Caco-2 (cell line): Measurements from ENCODE around the gene OR9Q1. TPM values are rescaled to one million over a fixed set of nuclear protein-coding genes. Genes with fewer than 3 reads are reported as not detected.
A peak's percentile ranks its signal among the peaks of the same experiment; 100 is the strongest.
"Not testable (repeated sequence)": the region's sequence is repeated elsewhere in the genome, so short reads cannot be mapped to it uniquely, and the experiment has no call there.

Experiments
- BruUV-seq: library from RNA; stranded (reverse); fragments of 400-500 nt; replicated peaks from 2 replicates; lab custom pipeline; 2021; lab: Mats Ljungman, UMichigan
- CTCF ChIA-PET: fragments of 300-600 bp; sonication (Branson Sonifier 250); formaldehyde crosslinking; loops from one replicate; lab custom pipeline; 2022; ENCODE audit warnings: antibody characterized with exemption; lab: Charles Lee
- POLR2A ChIA-PET: fragments of 300-600 bp; sonication (Branson Sonifier 250); formaldehyde crosslinking; loops from one replicate; lab custom pipeline; 2022; ENCODE audit warnings: antibody characterized with exemption; lab: Charles Lee
- DNase-seq, 2 experiments: peaks; one replicate each; pipeline versions ENCODE4 v3.0.0 to v3.0.0-alpha.2; 2020 to 2022
- H3K27me3 ChIP-seq: replicated peaks from 2 replicates; pipeline ENCODE4 v1.6.0; 2011; ENCODE audit warnings: low read length; ENCODE audit not compliant: control insufficient read depth, insufficient read depth
- H3K36me3 ChIP-seq: 2 replicates; pipeline ENCODE4 v1.5.1; 2011; ENCODE audit warnings: low read length; ENCODE audit not compliant: control insufficient read depth, insufficient read depth
- H3K4me1 ChIP-seq: fragments of 250-450 bp; sonication (Bioruptor Pico); 2 replicates; pipeline ENCODE4 v1.5.1; 2020; ENCODE audit warnings: mild to moderate bottlenecking
- H3K4me3 ChIP-seq: 2 replicates; pipeline ENCODE4 v1.5.1; 2011; ENCODE audit warnings: low read depth, mild to moderate bottlenecking, control low read depth, low read length
- H3K9me3 ChIP-seq: fragments of 250-450 bp; sonication (Bioruptor Pico); 2 replicates; pipeline ENCODE4 v1.5.1; 2020; ENCODE audit warnings: mild to moderate bottlenecking, moderate library complexity
- H3K27ac Mint-ChIP-seq: one replicate; pipeline ENCODE4 v1.8.0; 2022; ENCODE audit warnings: mixed read lengths; ENCODE audit not compliant: unreplicated experiment
- H3K27me3 Mint-ChIP-seq: one replicate; pipeline ENCODE4 v1.8.0; 2022; ENCODE audit warnings: mixed read lengths; ENCODE audit not compliant: insufficient read depth, unreplicated experiment
- H3K36me3 Mint-ChIP-seq: one replicate; pipeline ENCODE4 v1.8.0; 2022; ENCODE audit warnings: mild to moderate bottlenecking, mixed read lengths; ENCODE audit not compliant: insufficient read depth, unreplicated experiment
- H3K4me1 Mint-ChIP-seq: one replicate; pipeline ENCODE4 v1.8.0; 2022; ENCODE audit warnings: low read depth, mixed read lengths; ENCODE audit not compliant: unreplicated experiment
- H3K4me3 Mint-ChIP-seq: one replicate; pipeline ENCODE4 v1.8.0; 2022; ENCODE audit warnings: mild to moderate bottlenecking, moderate library complexity, mixed read lengths; ENCODE audit not compliant: unreplicated experiment
- H3K9me3 Mint-ChIP-seq: one replicate; pipeline ENCODE4 v1.8.0; 2022; ENCODE audit warnings: mixed read lengths; ENCODE audit not compliant: unreplicated experiment
- CTCF ChIP-seq, 2 experiments: fragments of 200-600 bp in 1 of 2; IDR thresholded peaks; 1 replicate in 1 of 2; 2 replicates in 1 of 2; pipeline versions ENCODE4 v1.5.1 to v1.8.0; 2011 to 2022; ENCODE audit warnings: antibody characterized with exemption in 1 of 2, control low read depth in 1 of 2, inconsistent platforms in 1 of 2, low read depth in 1 of 2, low read length in 1 of 2, mild to moderate bottlenecking in 1 of 2, moderate library complexity in 1 of 2; ENCODE audit not compliant: insufficient read depth in 1 of 2, severe bottlenecking in 1 of 2, unreplicated experiment in 1 of 2
- intact Hi-C: fragments of 100-400 bp; cut with micrococcal nuclease; formaldehyde crosslinking; loops from one replicate; pipeline ENCODE4 v1.10.0; 2022; ENCODE audit not compliant: unreplicated experiment
- total RNA-seq: library from RNA; stranded (reverse); gene quantifications from 2 replicates; pipeline ENCODE4 v1.2.3, GENCODE V29; 2022

The OR9Q1 gene
- total RNA-seq, 1 experiment from 2014 or later = not detected

GRCh38 chr11:57983191-57983590 lies 40.5 kb upstream of the OR9Q1 start:
- H3K4me1 ChIP-seq = peaks cover 7% of the 10 kb centered on the region; the same call in 1 of the 2 replicates
- no peaks in the 10 kb centered on the region for H3K36me3 Mint-ChIP-seq
- no peaks in the 10 kb centered on the region for H3K27me3 Mint-ChIP-seq
- no peaks in the 10 kb centered on the region for H3K27me3 ChIP-seq
- intact Hi-C loops = no loop called here
- H3K27ac Mint-ChIP-seq = no peak overlapping the region
- no peaks in the 10 kb centered on the region for H3K9me3 Mint-ChIP-seq
- POLR2A ChIA-PET = no interaction called here
- H3K4me3 Mint-ChIP-seq = no peak overlapping the region
- H3K4me3 ChIP-seq = no peak overlapping the region
- H3K36me3 ChIP-seq = no peaks in the 10 kb centered on the region
- BruUV-seq = no TSS peak
- no peaks in the 10 kb centered on the region for H3K4me1 Mint-ChIP-seq
- no peak for TF ChIP-seq CTCF (IDR thresholded peaks at IDR 0.05; ENCODE audit: insufficient read depth in 1 of 2, low read depth in 1 of 2, low read length in 1 of 2, severe bottlenecking in 1 of 2, unreplicated experiment in 1 of 2)
- H3K9me3 ChIP-seq = no peaks in the 10 kb centered on the region
- CTCF ChIA-PET = no interaction called here
- DNase-seq = no peak

- peak overlapping the region; percentile 61 for H3K27ac Mint-ChIP-seq
- intact Hi-C loops, CTCF ChIA-PET, H3K4me1 ChIP-seq, H3K9me3 Mint-ChIP-seq, H3K9me3 ChIP-seq, H3K27me3 ChIP-seq, H3K27me3 Mint-ChIP-seq, H3K36me3 ChIP-seq, H3K4me1 Mint-ChIP-seq, POLR2A ChIA-PET, BruUV-seq, H3K36me3 Mint-ChIP-seq: not testable (repeated sequence)
- H3K4me3 Mint-ChIP-seq = peak overlapping the region; percentile 72
- peak overlapping the region; percentile 27 for H3K4me3 ChIP-seq
- DNase-seq = peak; percentile 26 to 49
Measured at GRCh38 chr11:57999523-57999922, 24.2 kb upstream of the OR9Q1 start.

DNA sequence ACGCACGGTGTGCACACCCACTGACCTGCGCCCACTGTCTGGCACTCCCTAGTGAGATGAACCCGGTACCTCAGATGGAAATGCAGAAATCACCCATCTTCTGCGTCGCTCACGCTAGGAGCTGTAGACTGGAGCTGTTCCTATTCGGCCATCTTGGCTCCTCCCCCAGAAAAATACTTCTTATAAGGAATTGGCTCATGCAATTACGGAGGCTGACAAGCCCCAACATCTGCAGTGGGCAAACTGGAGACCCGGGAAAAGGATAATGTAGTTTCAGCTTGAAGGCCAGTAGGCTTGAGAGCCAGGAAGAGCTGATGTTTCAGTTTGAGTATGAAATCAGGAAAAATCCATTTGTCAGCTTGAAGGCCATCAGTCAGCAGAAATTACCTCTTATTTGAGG lies 23.7 kb upstream of the OR9Q1 start:
- H3K9me3 ChIP-seq, H3K4me1 Mint-ChIP-seq, H3K36me3 Mint-ChIP-seq, POLR2A ChIA-PET, H3K36me3 ChIP-seq, intact Hi-C loops, H3K9me3 Mint-ChIP-seq, H3K4me1 ChIP-seq, H3K27me3 ChIP-seq, H3K27me3 Mint-ChIP-seq, DNase-seq, BruUV-seq, H3K4me3 ChIP-seq: not testable (repeated sequence)
- peak overlapping the region; percentile 61 for H3K27ac Mint-ChIP-seq
- CTCF ChIA-PET = interaction anchor here (0.7 kb wide), 1 partner anchor 375 kb away, joined by 3 read pairs; no protein-coding TSS in a partner anchor
- H3K4me3 Mint-ChIP-seq = peak overlapping the region; percentile 72

DNA sequence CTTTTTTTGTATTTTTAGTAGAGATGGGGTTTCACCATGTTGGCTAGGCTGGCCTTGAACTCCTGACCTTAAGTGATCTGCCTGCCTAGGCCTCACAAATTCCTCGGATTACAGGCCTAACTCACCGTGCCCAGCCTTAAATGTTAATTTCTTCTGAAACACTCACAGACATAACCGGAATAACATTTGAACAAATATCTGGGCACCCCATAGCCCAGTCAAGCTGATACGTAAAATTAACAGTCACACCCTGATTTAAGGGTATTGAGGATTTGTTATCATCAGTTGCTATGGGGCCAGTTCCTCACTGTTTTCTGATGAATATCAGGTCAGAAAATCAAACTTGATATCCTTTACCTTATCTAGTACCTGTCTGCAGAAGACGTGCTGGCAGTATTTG lies 23.0 kb upstream of the OR9Q1 start:
- TF ChIP-seq CTCF (IDR thresholded peaks at IDR 0.05; ENCODE audit: insufficient read depth in 1 of 2, low read depth in 1 of 2, low read length in 1 of 2, severe bottlenecking in 1 of 2, unreplicated experiment in 1 of 2) = no peak
- H3K27me3 Mint-ChIP-seq = no peaks in the 10 kb centered on the region
- peaks cover 6% of the 10 kb centered on the region for H3K4me1 Mint-ChIP-seq
- BruUV-seq = no TSS peak
- CTCF ChIA-PET = no interaction called here
- no peaks in the 10 kb centered on the region for H3K9me3 Mint-ChIP-seq
- H3K4me3 Mint-ChIP-seq = no peak overlapping the region
- H3K27me3 ChIP-seq = no peaks in the 10 kb centered on the region
- intact Hi-C loops = no loop called here
- no peaks in the 10 kb centered on the region for H3K36me3 ChIP-seq
- H3K4me1 ChIP-seq = no peaks in the 10 kb centered on the region
- H3K27ac Mint-ChIP-seq = no peak overlapping the region
- no peak for DNase-seq
- H3K9me3 ChIP-seq = no peaks in the 10 kb centered on the region
- POLR2A ChIA-PET = no interaction called here
- no peaks in the 10 kb centered on the region for H3K36me3 Mint-ChIP-seq
- no peak overlapping the region for H3K4me3 ChIP-seq
